Measurements from ENCODE around the gene DLST.

DLST gene

DNA sequence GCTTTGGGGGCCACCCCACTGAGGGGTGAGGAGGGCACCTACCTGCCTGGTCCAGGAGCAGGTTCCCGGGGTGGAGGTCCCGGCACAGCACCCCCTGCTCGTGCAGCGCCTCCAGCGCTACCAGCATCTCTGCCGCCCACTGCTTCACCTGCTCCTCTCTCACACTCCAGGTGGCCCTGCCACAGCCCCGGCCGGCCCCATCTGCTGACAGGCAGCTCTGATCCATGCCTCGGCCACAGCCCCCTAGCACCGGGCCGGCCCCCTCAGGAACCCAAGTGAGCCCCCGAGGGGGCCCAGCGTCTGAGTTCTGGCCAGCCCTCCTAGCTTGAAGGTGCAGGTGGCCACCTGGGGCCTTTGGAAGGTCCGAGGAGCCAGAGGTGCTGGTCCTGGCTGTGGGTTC lies 27.8 kb downstream of the DLST start:
- no peak for TF ChIP-seq ARNTL (CRISPR knock-in tag; IDR thresholded peaks at IDR 0.05; ENCODE audit: borderline replicate concordance, low read depth)
- TF ChIP-seq, protein P1, sequence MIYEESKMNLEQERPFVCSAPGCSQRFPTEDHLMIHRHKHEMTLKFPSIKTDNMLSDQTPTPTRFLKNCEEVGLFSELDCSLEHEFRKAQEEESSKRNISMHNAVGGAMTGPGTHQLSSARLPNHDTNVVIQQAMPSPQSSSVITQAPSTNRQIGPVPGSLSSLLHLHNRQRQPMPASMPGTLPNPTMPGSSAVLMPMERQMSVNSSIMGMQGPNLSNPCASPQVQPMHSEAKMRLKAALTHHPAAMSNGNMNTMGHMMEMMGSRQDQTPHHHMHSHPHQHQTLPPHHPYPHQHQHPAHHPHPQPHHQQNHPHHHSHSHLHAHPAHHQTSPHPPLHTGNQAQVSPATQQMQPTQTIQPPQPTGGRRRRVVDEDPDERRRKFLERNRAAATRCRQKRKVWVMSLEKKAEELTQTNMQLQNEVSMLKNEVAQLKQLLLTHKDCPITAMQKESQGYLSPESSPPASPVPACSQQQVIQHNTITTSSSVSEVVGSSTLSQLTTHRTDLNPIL (CRISPR knock-in tag; IDR thresholded peaks at IDR 0.05; ENCODE audit: low read depth), result no peak
- TF ChIP-seq ZNF8 (CRISPR knock-in tag; IDR thresholded peaks at IDR 0.05), result no peak
- no peak for TF ChIP-seq OSR1 (CRISPR knock-in tag; IDR thresholded peaks at IDR 0.05)
- no peak for TF ChIP-seq TOX (CRISPR knock-in tag; IDR thresholded peaks at IDR 0.05; ENCODE audit: borderline replicate concordance)
- no peak for TF ChIP-seq ISL1 (CRISPR knock-in tag; IDR thresholded peaks at IDR 0.05)
- TF ChIP-seq, protein P2, sequence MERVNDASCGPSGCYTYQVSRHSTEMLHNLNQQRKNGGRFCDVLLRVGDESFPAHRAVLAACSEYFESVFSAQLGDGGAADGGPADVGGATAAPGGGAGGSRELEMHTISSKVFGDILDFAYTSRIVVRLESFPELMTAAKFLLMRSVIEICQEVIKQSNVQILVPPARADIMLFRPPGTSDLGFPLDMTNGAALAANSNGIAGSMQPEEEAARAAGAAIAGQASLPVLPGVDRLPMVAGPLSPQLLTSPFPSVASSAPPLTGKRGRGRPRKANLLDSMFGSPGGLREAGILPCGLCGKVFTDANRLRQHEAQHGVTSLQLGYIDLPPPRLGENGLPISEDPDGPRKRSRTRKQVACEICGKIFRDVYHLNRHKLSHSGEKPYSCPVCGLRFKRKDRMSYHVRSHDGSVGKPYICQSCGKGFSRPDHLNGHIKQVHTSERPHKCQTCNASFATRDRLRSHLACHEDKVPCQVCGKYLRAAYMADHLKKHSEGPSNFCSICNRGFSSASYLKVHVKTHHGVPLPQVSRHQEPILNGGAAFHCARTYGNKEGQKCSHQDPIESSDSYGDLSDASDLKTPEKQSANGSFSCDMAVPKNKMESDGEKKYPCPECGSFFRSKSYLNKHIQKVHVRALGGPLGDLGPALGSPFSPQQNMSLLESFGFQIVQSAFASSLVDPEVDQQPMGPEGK (CRISPR knock-in tag; IDR thresholded peaks at IDR 0.05; ENCODE audit: borderline replicate concordance), result no peak
- TF ChIP-seq ESRRG (CRISPR knock-in tag; IDR thresholded peaks at IDR 0.05), result no peak
- no peak for TF ChIP-seq ZFP30 (CRISPR knock-in tag; IDR thresholded peaks at IDR 0.05)
- TF ChIP-seq PPARA (CRISPR knock-in tag; IDR thresholded peaks at IDR 0.05; ENCODE audit: borderline replicate concordance), result no peak
- TF ChIP-seq CSDC2 (CRISPR knock-in tag; IDR thresholded peaks at IDR 0.05), result no peak
- TF ChIP-seq, protein P3, sequence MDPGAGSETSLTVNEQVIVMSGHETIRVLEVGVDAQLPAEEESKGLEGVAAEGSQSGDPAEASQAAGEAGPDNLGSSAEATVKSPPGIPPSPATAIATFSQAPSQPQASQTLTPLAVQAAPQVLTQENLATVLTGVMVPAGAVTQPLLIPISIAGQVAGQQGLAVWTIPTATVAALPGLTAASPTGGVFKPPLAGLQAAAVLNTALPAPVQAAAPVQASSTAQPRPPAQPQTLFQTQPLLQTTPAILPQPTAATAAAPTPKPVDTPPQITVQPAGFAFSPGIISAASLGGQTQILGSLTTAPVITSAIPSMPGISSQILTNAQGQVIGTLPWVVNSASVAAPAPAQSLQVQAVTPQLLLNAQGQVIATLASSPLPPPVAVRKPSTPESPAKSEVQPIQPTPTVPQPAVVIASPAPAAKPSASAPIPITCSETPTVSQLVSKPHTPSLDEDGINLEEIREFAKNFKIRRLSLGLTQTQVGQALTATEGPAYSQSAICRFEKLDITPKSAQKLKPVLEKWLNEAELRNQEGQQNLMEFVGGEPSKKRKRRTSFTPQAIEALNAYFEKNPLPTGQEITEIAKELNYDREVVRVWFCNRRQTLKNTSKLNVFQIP (CRISPR knock-in tag; IDR thresholded peaks at IDR 0.05; ENCODE audit: borderline replicate concordance, low read depth), result no peak
- no peak for TF ChIP-seq GLIS3 (CRISPR knock-in tag; IDR thresholded peaks at IDR 0.05)
- no peak for TF ChIP-seq ZNF70 (CRISPR knock-in tag; IDR thresholded peaks at IDR 0.05)
- ATAC-seq, result no peak

DNA sequence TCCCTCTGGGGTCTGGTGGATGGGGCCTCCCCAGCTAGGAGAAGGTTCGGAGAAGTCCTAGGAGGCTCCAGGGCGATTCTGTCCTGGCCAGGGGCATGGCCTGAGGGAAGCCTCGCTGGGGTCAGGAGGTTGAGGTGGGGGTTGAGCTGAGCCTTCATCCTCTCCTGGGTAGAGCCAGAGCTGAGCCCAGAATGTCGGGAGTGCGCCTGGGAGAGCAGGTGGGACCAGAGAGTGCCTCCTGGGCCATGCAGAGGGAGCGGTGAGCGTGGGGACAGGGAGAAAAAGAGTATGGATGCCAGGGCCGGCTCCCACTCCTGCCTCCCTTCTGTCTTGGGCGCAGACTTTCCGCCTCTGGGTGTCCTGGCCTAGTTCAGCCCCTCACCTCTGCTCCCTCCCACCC lies 28.2 kb downstream of the DLST start:
- no peak for ATAC-seq
- TF ChIP-seq ARNTL (CRISPR knock-in tag; IDR thresholded peaks at IDR 0.05; ENCODE audit: borderline replicate concordance, low read depth) (no peak), CSDC2 (CRISPR knock-in tag; IDR thresholded peaks at IDR 0.05) (no peak), ESRRG (CRISPR knock-in tag; IDR thresholded peaks at IDR 0.05) (no peak), ZC3H10 (CRISPR knock-in tag; IDR thresholded peaks at IDR 0.05) (no peak), ZNF70 (CRISPR knock-in tag; IDR thresholded peaks at IDR 0.05) (no peak), ZFP3 (CRISPR knock-in tag; IDR thresholded peaks at IDR 0.05) (no peak), ZNF8 (CRISPR knock-in tag; IDR thresholded peaks at IDR 0.05) (no peak), ISL1 (CRISPR knock-in tag; IDR thresholded peaks at IDR 0.05) (no peak), PPARA (CRISPR knock-in tag; IDR thresholded peaks at IDR 0.05; ENCODE audit: borderline replicate concordance) (no peak), BACH2 (CRISPR knock-in tag; IDR thresholded peaks at IDR 0.05; ENCODE audit: borderline replicate concordance) (no peak), ZNF565 (CRISPR knock-in tag; conservative IDR thresholded peaks at IDR 0.05; ENCODE audit: low read depth) (no peak), TCF4 (CRISPR knock-in tag; IDR thresholded peaks at IDR 0.05; ENCODE audit: borderline replicate concordance) (no peak), GLIS3 (CRISPR knock-in tag; IDR thresholded peaks at IDR 0.05) (no peak), SNAI2 (CRISPR knock-in tag; IDR thresholded peaks at IDR 0.05) (no peak), OSR1 (CRISPR knock-in tag; IDR thresholded peaks at IDR 0.05) (no peak)
- TF ChIP-seq, protein P4, sequence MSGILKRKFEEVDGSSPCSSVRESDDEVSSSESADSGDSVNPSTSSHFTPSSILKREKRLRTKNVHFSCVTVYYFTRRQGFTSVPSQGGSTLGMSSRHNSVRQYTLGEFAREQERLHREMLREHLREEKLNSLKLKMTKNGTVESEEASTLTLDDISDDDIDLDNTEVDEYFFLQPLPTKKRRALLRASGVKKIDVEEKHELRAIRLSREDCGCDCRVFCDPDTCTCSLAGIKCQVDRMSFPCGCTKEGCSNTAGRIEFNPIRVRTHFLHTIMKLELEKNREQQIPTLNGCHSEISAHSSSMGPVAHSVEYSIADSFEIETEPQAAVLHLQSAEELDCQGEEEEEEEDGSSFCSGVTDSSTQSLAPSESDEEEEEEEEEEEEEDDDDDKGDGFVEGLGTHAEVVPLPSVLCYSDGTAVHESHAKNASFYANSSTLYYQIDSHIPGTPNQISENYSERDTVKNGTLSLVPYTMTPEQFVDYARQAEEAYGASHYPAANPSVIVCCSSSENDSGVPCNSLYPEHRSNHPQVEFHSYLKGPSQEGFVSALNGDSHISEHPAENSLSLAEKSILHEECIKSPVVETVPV (CRISPR knock-in tag; IDR thresholded peaks at IDR 0.05), result no peak
- TF ChIP-seq, protein P2 (CRISPR knock-in tag; IDR thresholded peaks at IDR 0.05; ENCODE audit: borderline replicate concordance), result no peak
- TF ChIP-seq, protein P3 (CRISPR knock-in tag; IDR thresholded peaks at IDR 0.05; ENCODE audit: borderline replicate concordance, low read depth), result no peak

Measured in SK-N-SH treated with all-trans-retinoic acid at 6 μM for 48 hours (cell line).